ENCODE data around the gene PSMB7. TPM values are rescaled to one million over a fixed set of nuclear protein-coding genes. Genes with fewer than 3 reads are reported as not detected.

The PSMB7 gene
- total RNA-seq, 2 experiments from 2014 or later, result 191 to 199 TPM

DNA sequence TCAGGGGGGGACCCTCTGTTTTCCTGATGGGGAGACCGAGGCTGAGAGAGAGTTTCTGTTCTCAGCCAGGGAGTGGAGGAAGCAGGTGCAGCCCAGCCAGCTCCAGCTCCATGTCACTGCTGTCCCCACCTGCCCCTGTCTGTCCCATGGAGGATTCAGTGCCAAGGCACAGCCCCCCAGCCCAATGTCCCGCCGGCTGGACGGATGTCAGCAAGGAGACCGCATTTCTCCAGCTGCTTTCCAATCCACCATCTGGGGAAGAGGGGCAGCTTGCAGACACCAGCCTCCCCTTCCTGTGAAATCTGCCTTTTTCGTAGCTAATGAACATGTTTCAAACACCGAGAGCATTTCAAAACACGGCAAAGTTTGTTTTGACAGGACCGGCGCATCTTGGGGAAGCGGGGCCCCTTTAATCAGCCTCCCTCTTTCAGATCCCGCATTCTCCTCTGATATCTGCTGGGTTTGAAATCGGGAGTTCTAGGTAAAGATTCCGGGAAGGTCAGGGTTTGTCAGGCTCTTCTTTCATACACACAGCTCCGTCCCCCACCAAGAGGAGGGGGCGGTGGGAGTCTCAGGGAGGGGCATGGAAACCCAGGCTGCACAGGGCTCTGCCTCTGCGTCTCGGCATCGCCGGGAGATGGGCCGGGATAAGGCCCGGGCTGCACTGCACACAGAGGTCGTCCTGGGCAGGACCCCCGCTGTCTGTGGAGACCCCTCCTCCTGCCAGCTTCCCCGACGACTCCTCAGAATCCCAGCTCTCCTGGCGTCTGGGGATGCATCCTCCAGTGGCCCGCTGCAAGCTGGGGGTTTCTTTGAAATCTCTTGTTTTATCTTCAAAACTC is 82.7 kb downstream of the PSMB7 start:
- Mint-ChIP-seq H3K27ac (no peak overlapping the region), H3K9me3 (no peaks in the 10 kb centered on the region), H3K4me3 (no peak overlapping the region), H3K4me1 (no peaks in the 10 kb centered on the region), H3K27me3 (no peaks in the 10 kb centered on the region), H3K36me3 (peaks cover 4% of the 10 kb centered on the region)
- no peak for DNase-seq

GRCh38 chr9:124331580-124331979 is 83.7 kb downstream of the PSMB7 start:
- no peaks in the 10 kb centered on the region for H3K27me3 Mint-ChIP-seq
- no peaks in the 10 kb centered on the region for H3K9me3 Mint-ChIP-seq
- no peaks in the 10 kb centered on the region for H3K36me3 Mint-ChIP-seq
- no peak for DNase-seq
- H3K4me3 Mint-ChIP-seq, result no peak overlapping the region
- H3K27ac Mint-ChIP-seq, result no peak overlapping the region
- no peaks in the 10 kb centered on the region for H3K4me1 Mint-ChIP-seq

DNA sequence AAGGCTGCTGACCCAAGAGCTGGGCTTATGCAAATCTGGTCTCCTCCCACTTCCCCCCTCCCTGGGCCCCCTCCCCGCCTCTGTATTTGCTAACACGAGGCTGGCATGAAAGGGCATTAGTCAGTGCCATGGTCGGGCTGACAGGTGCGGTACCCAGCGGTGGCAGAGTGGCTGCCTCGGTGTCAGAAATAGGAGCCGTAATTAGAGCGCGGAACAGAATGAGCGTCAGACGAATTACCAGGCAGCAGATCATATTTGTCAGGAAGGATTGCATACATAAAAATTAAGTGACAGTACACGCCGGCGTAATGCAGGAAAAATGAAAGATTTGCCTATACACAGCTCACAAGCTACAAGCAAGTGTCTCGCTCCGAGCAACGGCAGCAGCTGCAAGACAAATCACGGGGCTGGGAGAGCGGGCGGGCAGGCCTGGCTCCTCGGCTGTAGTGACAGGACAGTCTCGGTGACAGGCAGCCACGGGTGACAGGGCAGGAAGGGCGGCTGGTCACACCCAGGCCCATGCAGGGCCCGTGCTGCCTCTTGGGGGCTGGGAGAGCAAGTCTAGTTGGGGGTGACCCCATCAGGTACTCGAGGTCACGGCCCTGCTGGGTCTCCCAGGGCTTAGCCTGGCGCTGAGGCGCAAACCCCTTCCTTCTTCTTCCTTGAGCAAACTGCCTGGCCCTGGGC is 85.1 kb downstream of the PSMB7 start:
- Mint-ChIP-seq H3K4me1 (no peaks in the 10 kb centered on the region), H3K4me3 (no peak overlapping the region), H3K36me3 (no peaks in the 10 kb centered on the region), H3K27ac (no peak overlapping the region), H3K9me3 (no peaks in the 10 kb centered on the region), H3K27me3 (no peaks in the 10 kb centered on the region)
- no peak for DNase-seq

GRCh38 chr9:124329206-124329792 is 85.9 kb downstream of the PSMB7 start:
- Mint-ChIP-seq H3K27me3 (no peaks in the 10 kb centered on the region), H3K4me3 (no peak overlapping the region), H3K9me3 (no peaks in the 10 kb centered on the region)

DNA sequence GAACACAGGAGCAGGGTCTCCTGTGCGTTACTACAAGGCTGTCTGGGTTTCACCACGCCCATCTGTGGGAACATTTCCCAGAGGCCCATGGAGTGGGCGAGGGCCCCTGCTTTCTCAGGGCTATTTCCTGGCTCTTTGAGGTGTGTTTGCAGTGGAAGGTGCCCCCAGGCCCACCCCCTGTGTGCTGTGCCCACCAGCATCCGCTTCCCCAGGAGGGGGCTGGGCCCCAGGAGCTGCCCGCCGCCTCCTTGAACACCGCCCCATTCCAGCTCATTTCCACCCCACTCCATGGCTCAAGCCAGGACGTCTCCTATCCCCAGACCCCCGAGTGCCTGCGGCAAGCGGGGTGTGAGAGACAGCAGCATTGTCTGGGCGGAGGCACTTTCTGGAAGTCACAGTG is 87.0 kb downstream of the PSMB7 start:
- Mint-ChIP-seq H3K27me3 (no peaks in the 10 kb centered on the region), H3K27ac (no peak overlapping the region), H3K4me3 (no peak overlapping the region), H3K36me3 (no peaks in the 10 kb centered on the region), H3K4me1 (no peaks in the 10 kb centered on the region), H3K9me3 (no peaks in the 10 kb centered on the region)
- no peak for DNase-seq

More at GRCh38 chr9:124329206-124329792, 85.9 kb downstream of the PSMB7 start:
- Mint-ChIP-seq H3K36me3 (no peaks in the 10 kb centered on the region), H3K27ac (no peak overlapping the region), H3K4me1 (no peaks in the 10 kb centered on the region)
- no peak for DNase-seq

DNA sequence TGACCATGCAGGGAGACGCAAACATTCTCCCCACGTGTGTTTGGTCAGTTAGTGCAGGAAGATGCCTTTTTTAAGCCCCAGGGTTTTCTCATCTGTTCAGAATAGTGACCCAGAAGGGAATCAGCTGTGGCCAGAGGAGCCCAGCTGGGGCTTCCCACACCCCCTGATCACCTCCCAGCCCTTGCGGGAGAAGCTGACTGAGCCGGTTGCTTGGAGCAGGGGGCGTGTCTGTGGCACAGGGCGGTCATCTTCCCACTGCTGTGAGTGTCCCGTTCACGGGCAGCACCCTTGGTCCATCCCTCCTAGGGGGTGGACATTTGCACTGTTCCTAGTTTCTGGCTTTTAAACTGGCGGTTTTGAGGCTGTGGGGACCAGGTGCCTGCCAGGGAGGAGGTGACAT is 87.8 kb downstream of the PSMB7 start:
- no peak overlapping the region for H3K27ac Mint-ChIP-seq

DNA sequence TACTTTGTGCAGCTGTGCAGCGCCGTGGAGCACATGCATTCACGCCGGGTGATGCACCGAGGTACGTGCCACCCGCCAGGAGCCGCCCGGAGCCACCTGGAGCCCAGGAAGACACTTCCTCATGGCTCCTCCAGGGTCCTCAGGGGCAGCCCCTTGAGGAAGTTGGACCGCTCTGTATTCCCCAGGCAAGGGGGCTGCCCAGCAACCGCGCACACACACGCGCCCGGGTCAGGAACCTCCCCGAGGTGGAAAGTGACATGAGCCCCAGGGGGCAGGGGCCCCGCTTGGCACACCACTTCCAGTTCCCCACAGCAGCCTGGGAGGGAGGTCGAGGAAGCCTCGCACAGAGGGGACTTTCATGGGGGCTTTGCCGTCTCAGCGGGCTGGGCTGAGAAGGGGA is 88.9 kb downstream of the PSMB7 start:
- no peak overlapping the region for H3K27ac Mint-ChIP-seq
- no peak overlapping the region for H3K4me3 Mint-ChIP-seq
- DNase-seq, result no peak
- H3K27me3 Mint-ChIP-seq, result no peaks in the 10 kb centered on the region
- H3K9me3 Mint-ChIP-seq, result no peaks in the 10 kb centered on the region
- no peaks in the 10 kb centered on the region for H3K36me3 Mint-ChIP-seq
- no peaks in the 10 kb centered on the region for H3K4me1 Mint-ChIP-seq

More for the DNA sequence above, 87.8 kb downstream of the PSMB7 start:
- Mint-ChIP-seq H3K4me3 (no peak overlapping the region), H3K36me3 (no peaks in the 10 kb centered on the region), H3K27me3 (no peaks in the 10 kb centered on the region), H3K9me3 (no peaks in the 10 kb centered on the region), H3K4me1 (no peaks in the 10 kb centered on the region)
- DNase-seq, result no peak

DNA sequence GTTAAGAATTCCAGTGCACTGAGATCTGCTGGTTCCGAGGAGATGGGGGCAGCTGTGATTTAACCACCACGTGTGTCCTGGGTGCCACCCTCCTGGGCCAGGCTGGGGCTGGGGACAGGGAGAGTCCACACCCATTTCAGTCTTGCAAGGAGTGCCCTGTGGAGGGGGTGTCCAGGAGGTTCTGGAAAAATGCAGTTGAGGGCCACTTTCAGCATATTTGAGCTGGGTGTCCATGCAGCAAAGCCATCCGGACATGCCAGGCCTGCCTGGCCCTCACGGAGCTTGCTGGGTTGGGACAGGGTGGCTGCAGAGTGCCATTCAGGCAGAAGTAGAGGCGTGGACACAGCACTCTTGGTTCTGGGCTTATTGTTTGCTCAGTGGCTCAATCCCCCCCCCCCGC is 89.4 kb downstream of the PSMB7 start:
- Mint-ChIP-seq H3K4me3 (no peak overlapping the region), H3K36me3 (no peaks in the 10 kb centered on the region), H3K27me3 (no peaks in the 10 kb centered on the region), H3K27ac (no peak overlapping the region), H3K4me1 (no peaks in the 10 kb centered on the region), H3K9me3 (no peaks in the 10 kb centered on the region)
- no peak for DNase-seq

DNA sequence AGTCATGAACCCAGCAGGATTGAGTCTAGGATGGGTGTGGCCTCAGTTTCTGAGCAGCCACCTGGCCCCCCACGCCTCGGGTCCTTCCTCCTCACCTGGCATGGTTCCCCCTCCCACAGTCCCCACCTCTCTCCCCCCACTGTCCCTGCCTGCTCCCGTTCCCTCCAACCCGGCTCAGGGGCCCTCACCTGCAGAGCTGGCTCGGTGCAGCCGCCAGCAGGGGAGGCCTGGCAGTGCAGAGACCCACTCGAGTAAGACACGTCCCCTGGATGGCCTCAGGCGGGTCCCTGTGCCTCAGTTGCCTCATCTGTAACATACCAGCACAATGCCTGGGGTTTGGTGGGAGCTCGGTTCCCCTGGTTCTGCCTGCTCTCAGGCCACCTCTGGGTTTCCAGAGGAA is 91.3 kb downstream of the PSMB7 start:
- no peaks in the 10 kb centered on the region for H3K27me3 Mint-ChIP-seq
- H3K27ac Mint-ChIP-seq, result no peak overlapping the region
- DNase-seq, result no peak
- H3K36me3 Mint-ChIP-seq, result no peaks in the 10 kb centered on the region
- no peaks in the 10 kb centered on the region for H3K4me1 Mint-ChIP-seq
- H3K9me3 Mint-ChIP-seq, result no peaks in the 10 kb centered on the region
- H3K4me3 Mint-ChIP-seq, result no peak overlapping the region

DNA sequence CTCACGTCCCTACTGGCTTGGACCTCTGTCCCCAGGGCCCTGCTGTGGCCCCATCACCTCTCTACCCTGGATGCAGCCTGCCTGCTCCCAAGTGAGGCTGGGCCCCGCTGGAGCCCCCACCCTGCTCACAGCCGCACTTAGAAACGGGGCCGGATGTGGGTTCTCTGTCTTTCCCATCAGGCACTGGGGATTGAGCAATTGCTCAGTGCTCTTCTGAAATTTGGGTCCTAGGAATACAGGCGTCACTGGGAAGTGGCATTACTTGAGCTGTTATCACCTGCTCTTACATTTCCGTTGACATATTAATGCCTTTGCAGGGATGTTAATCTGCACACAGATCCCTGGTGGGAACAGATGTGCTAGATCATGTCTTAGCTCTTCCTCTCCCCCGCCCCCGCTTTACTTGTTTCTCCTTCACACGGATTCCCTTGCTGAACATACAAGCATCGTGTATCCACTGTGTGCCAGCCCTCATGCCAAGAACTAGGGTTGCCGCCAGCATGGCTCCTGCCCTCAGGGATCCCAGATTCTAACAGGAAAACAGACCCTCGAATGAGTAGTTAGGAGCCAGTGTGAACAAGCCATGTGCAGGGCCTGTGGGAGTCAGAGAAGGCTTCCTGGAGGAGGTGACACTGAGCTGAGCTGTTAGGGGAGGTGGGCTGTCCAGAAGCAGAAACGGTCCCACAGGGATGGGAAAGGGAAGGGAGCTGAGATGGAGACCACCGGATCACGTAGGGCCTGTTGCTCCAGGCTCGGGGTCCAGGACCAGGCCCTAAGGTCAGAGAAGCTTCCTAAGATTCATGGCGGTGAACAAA is 92.4 kb downstream of the PSMB7 start:
- no peak for DNase-seq
- H3K4me1 Mint-ChIP-seq, result no peaks in the 10 kb centered on the region
- no peaks in the 10 kb centered on the region for H3K27me3 Mint-ChIP-seq
- H3K36me3 Mint-ChIP-seq, result no peaks in the 10 kb centered on the region
- H3K9me3 Mint-ChIP-seq, result no peaks in the 10 kb centered on the region
- no peak overlapping the region for H3K27ac Mint-ChIP-seq
- no peak overlapping the region for H3K4me3 Mint-ChIP-seq

DNA sequence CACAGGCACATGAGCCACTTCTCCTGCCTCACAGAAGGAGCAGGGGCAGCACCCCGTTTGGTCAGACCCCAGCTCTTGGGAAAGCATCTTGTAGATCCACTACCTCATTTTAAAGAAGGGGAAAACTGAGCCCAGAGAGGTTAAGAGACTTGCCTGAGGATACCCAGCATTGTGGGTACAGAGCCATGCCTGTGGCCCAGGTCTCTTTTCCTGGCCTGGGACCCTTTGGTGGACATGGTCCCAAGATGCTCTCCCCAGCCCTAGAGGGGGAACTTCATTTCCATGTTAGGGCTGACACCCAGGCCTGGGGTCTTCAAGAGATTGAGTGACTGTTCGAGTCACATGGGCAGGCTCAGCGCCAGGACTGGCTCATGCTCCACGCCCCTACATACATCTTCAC is 93.3 kb downstream of the PSMB7 start:
- Mint-ChIP-seq H3K4me1 (no peaks in the 10 kb centered on the region), H3K27me3 (no peaks in the 10 kb centered on the region), H3K27ac (no peak overlapping the region), H3K4me3 (no peak overlapping the region), H3K36me3 (no peaks in the 10 kb centered on the region), H3K9me3 (no peaks in the 10 kb centered on the region)
- DNase-seq, result no peak

- Mint-ChIP-seq H3K4me3 (no peak overlapping the region), H3K9me3 (no peaks in the 10 kb centered on the region), H3K27ac (no peak overlapping the region), H3K27me3 (no peaks in the 10 kb centered on the region), H3K36me3 (no peaks in the 10 kb centered on the region), H3K4me1 (no peaks in the 10 kb centered on the region)
- no peak for DNase-seq
Measured at GRCh38 chr9:124321416-124321815, 93.8 kb downstream of the PSMB7 start.

- Mint-ChIP-seq H3K4me1 (no peaks in the 10 kb centered on the region), H3K9me3 (no peaks in the 10 kb centered on the region), H3K4me3 (no peak overlapping the region), H3K36me3 (no peaks in the 10 kb centered on the region), H3K27me3 (no peaks in the 10 kb centered on the region), H3K27ac (no peak overlapping the region)
- peak; percentile 33 for DNase-seq
Measured at GRCh38 chr9:124320062-124320973, 94.9 kb downstream of the PSMB7 start.

GRCh38 chr9:124315882-124316281 is 99.4 kb downstream of the PSMB7 start:
- no peak overlapping the region for H3K27ac Mint-ChIP-seq
- DNase-seq, result no peak
- no peaks in the 10 kb centered on the region for H3K9me3 Mint-ChIP-seq
- no peak overlapping the region for H3K4me3 Mint-ChIP-seq
- H3K27me3 Mint-ChIP-seq, result no peaks in the 10 kb centered on the region
- H3K4me1 Mint-ChIP-seq, result no peaks in the 10 kb centered on the region
- no peaks in the 10 kb centered on the region for H3K36me3 Mint-ChIP-seq
